IMR-90 (cell line): ENCODE data around the gene POM121. TPM values are rescaled to one million over a fixed set of nuclear protein-coding genes. Genes with fewer than 3 reads are reported as not detected.
"Not testable (repeated sequence)": the region's sequence is repeated elsewhere in the genome, so short reads cannot be mapped to it uniquely, and the experiment has no call there.

Experiments
- ATAC-seq: fragments of 200-7000 bp; cut with Tn5 transposase; 2 replicates; pipeline ENCODE4 v1.9.1; 2020; ENCODE audit warnings: low read depth, mild to moderate bottlenecking, moderate library complexity
- BruUV-seq: library from RNA; stranded (reverse); fragments of 400-500 nt; replicated peaks from 2 replicates; lab custom pipeline; 2021; lab: Mats Ljungman, UMichigan
- CTCF ChIA-PET: fragments of 300-600 bp; formaldehyde crosslinking; extraction: SDS; loops from one replicate; lab custom pipeline; 2021; ENCODE audit warnings: antibody characterized with exemption; lab: Yijun Ruan, JAX
- POLR2A ChIA-PET: fragments of 300-600 bp; sonication (Branson Sonifier 250); formaldehyde crosslinking; loops from one replicate; lab custom pipeline; 2022; ENCODE audit warnings: antibody characterized with exemption; ENCODE audit not compliant: unreplicated experiment; lab: Charles Lee
- DNase-seq: peaks from one replicate; pipeline ENCODE4 v3.0.0; 2013
- H2AFZ ChIP-seq: replicated peaks from 2 replicates; pipeline ENCODE3; 2013; ENCODE audit warnings: low read length, mild to moderate bottlenecking; ENCODE audit not compliant: poor library complexity
- H2AK5ac ChIP-seq: 2 replicates; pipeline ENCODE4 v1.6.1; 2013; ENCODE audit warnings: low read depth, low read length, inconsistent platforms
- H2AK9ac ChIP-seq: replicated peaks from 2 replicates; pipeline ENCODE3; 2013; ENCODE audit warnings: mild to moderate bottlenecking, low read depth, low read length, moderate library complexity; ENCODE audit not compliant: poor library complexity
- H2BK120ac ChIP-seq: 2 replicates; pipeline ENCODE4 v1.6.1; 2013; ENCODE audit warnings: low read depth, low read length, inconsistent platforms
- H2BK15ac ChIP-seq: 3 replicates; pipeline ENCODE4 v1.6.1; 2013; ENCODE audit warnings: low read depth, low read length, inconsistent platforms
- H2BK20ac ChIP-seq: 2 replicates; pipeline ENCODE4 v1.6.1; 2013; ENCODE audit warnings: low read depth, mild to moderate bottlenecking, inconsistent platforms, low read length, moderate library complexity
- H2BK5ac ChIP-seq: 2 replicates; pipeline ENCODE4 v1.6.1; 2013; ENCODE audit warnings: mild to moderate bottlenecking, low read depth, low read length, inconsistent platforms; ENCODE audit not compliant: poor library complexity, severe bottlenecking
- H3K14ac ChIP-seq: replicated peaks from 2 replicates; pipeline ENCODE4 v1.6.1; 2013; ENCODE audit warnings: low read depth, low read length, inconsistent platforms
- H3K18ac ChIP-seq: 2 replicates; pipeline ENCODE4 v1.6.1; 2013; ENCODE audit warnings: low read depth, low read length, control low read depth
- H3K23ac ChIP-seq: 2 replicates; pipeline ENCODE4 v1.6.1; 2013; ENCODE audit warnings: low read depth, low read length, inconsistent platforms
- H3K27ac ChIP-seq: 2 replicates; pipeline ENCODE4 v1.5.1; 2013; ENCODE audit warnings: mild to moderate bottlenecking, control low read depth, low read length; ENCODE audit not compliant: insufficient read depth
- H3K27me3 ChIP-seq: 2 replicates; pipeline ENCODE4 v1.6.1; 2013; ENCODE audit warnings: low read length; ENCODE audit not compliant: control insufficient read depth, insufficient read depth
- H3K36me3 ChIP-seq: 2 replicates; pipeline ENCODE4 v1.6.1; 2013; ENCODE audit warnings: low read length, mixed read lengths; ENCODE audit not compliant: control insufficient read depth, insufficient read depth
- H3K4ac ChIP-seq: 2 replicates; pipeline ENCODE4 v1.6.1; 2013; ENCODE audit warnings: low read depth, low read length, inconsistent platforms
- H3K4me1 ChIP-seq: 2 replicates; pipeline ENCODE4 v1.6.1; 2013; ENCODE audit warnings: low read length, mixed read lengths; ENCODE audit not compliant: control insufficient read depth, insufficient read depth
- H3K4me2 ChIP-seq: 2 replicates; pipeline ENCODE4 v1.6.1; 2013; ENCODE audit warnings: low read depth, mild to moderate bottlenecking, control low read depth, low read length, moderate library complexity
- H3K4me3 ChIP-seq: 2 replicates; pipeline ENCODE4 v1.5.1; 2013; ENCODE audit warnings: low read depth, mild to moderate bottlenecking, control low read depth, low read length, moderate library complexity; ENCODE audit not compliant: insufficient read depth
- H3K56ac ChIP-seq: 2 replicates; pipeline ENCODE4 v1.6.1; 2013; ENCODE audit warnings: low read length, inconsistent platforms; ENCODE audit not compliant: insufficient read depth; ENCODE audit errors: extremely low read depth
- H3K79me1 ChIP-seq, 2 experiments: 2 replicates each; pipeline ENCODE4 v1.6.1; 2013; ENCODE audit warnings: low read length in 2 of 2, inconsistent platforms in 1 of 2, low read depth in 1 of 2
- H3K9ac ChIP-seq: 2 replicates; pipeline ENCODE4 v1.6.1; 2013; ENCODE audit warnings: low read depth, low read length, control low read depth
- H3K9me1 ChIP-seq: 2 replicates; pipeline ENCODE4 v1.6.1; 2013; ENCODE audit warnings: low read length, inconsistent platforms; ENCODE audit not compliant: insufficient read depth
- H3K9me3 ChIP-seq: 2 replicates; pipeline ENCODE4 v1.6.1; 2013; ENCODE audit warnings: low read length; ENCODE audit not compliant: control insufficient read depth, insufficient read depth
- H4K20me1 ChIP-seq: 2 replicates; pipeline ENCODE4 v1.6.1; 2013; ENCODE audit warnings: low read length, inconsistent platforms; ENCODE audit not compliant: insufficient read depth
- H4K5ac ChIP-seq: 2 replicates; pipeline ENCODE4 v1.6.1; 2013; ENCODE audit warnings: mild to moderate bottlenecking, low read depth, low read length, control low read depth
- H4K8ac ChIP-seq, 2 experiments: 2 replicates each; pipeline ENCODE4 v1.6.1; 2013; ENCODE audit warnings: low read depth in 2 of 2, low read length in 2 of 2, control low read depth in 1 of 2, inconsistent platforms in 1 of 2
- H4K91ac ChIP-seq: 2 replicates; pipeline ENCODE4 v1.6.1; 2013; ENCODE audit warnings: low read depth, low read length, inconsistent platforms; ENCODE audit not compliant: insufficient read depth
- WGBS, 2 experiments: methylation state at CpG; one replicate each; pipeline versions ENCODE4 v1.1.5 to v1.1.7; 2013; ENCODE audit warnings: missing lambda C conversion rate in 2 of 2; ENCODE audit not compliant: insufficient read length in 1 of 2; ENCODE audit errors: extremely low coverage in 2 of 2; 5-methylcytosine and 5-hydroxymethylcytosine counted together
- dilution Hi-C: fragments of 300-500 bp; cut with HindIII; formaldehyde crosslinking; loops from one replicate; pipeline ENCODE4 v1.14.3; 2018; ENCODE audit warnings: low sequenced_read_pairs; ENCODE audit not compliant: unreplicated experiment
- in situ Hi-C: fragments of 300-500 bp; cut with MboI; formaldehyde crosslinking; loops from 3 replicates; pipeline ENCODE4 v1.14.3; 2019; ENCODE audit warnings: low sequenced_read_pairs, inconsistent platforms, mixed read lengths
- intact Hi-C: fragments of 100-400 bp; cut with micrococcal nuclease; formaldehyde crosslinking; loops from 2 replicates; pipeline ENCODE4 v1.10.0; 2022
- polyA plus RNA-seq, 3 experiments: library from polyadenylated mRNA; depleted of rRNA; stranded (reverse); fragments of >200 nt; gene quantifications; 2 replicates each; pipeline ENCODE4 v1.2.3, GENCODE V29; 2012; ENCODE audit warnings: low replicate concordance in 1 of 3
- total RNA-seq: library from RNA; depleted of rRNA; stranded (reverse); fragments of >200 nt; gene quantifications from 2 replicates; pipeline ENCODE4 v1.2.3, GENCODE V29; 2012

POM121 gene
- total and polyA plus RNA-seq, 2 of the 4 experiments (the other 2 are of a cell fraction): 1.8 to 15.5 TPM

DNA sequence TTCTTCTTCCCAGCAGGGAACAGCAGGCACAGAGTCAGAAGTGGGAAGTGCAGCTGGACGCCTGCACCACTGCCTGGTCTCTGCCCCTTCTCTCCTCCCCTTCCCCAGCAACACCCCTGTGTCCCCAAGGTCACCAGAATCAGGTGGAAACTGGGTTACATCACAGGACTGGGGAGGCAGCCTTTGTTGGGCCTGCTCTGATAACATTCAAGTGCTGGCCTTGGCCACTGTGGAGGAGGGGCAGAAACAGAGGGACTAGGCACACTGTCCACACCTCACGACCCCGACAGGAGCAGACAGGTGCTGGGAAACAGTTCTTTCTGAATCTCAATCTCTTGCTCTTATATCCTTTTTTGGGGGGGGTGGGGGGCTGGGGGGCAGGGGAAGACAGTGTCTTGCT lies 42.0 kb downstream of the POM121 start:
- H3K4me3 ChIP-seq, POLR2A ChIA-PET, BruUV-seq, H2AK5ac ChIP-seq, H3K4me1 ChIP-seq, CTCF ChIA-PET, H3K9me1 ChIP-seq, H2AFZ ChIP-seq, ATAC-seq, H4K91ac ChIP-seq, H3K36me3 ChIP-seq, H2AK9ac ChIP-seq, dilution Hi-C loops, H3K27ac ChIP-seq, H2BK120ac ChIP-seq, H3K14ac ChIP-seq, H2BK5ac ChIP-seq, H4K20me1 ChIP-seq, H3K23ac ChIP-seq, H3K56ac ChIP-seq, H3K79me1 ChIP-seq, DNase-seq, intact Hi-C loops, H3K9ac ChIP-seq, H4K5ac ChIP-seq, in situ Hi-C loops, H3K9me3 ChIP-seq, H3K27me3 ChIP-seq, H3K18ac ChIP-seq, H3K4ac ChIP-seq, H4K8ac ChIP-seq, H2BK20ac ChIP-seq, H2BK15ac ChIP-seq, H3K4me2 ChIP-seq: not testable (repeated sequence)
- no CpG with 5 or more reads among the region's 3 CpGs for WGBS, 2 experiments

DNA sequence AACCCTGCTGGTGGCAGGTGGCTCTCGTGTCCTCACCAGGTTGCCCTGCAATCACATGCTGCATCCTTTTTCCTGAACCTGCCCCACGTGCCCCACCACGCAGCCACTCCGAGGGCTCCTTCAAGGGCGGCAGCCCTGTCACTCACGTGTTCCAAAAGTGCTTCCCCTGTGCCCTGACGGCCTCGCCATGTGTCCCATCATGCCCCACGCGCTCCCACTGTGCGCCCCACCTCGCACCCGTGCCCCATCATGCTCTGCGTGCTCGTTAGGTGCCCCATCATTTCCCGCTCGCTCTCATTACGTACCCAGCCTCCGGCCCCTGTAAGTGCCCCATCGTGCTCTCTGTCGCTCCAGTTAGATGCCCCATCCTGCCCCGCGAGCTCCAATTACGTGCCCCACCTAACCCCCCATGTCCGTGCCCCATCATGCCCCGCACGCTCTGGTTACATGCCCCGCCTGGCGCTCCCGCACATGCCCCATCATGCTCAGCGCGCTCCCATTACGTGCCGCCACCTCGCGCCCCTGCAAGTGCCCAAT lies 44.2 kb downstream of the POM121 start, which contains the start of gene TRIM74:
Gene TRIM74 (minus strand): TSS at position 487 of the 537 bp plus-strand sequence. CDS start 3,309 bp downstream, outside the sequence.
- H2AK5ac ChIP-seq, H3K9me1 ChIP-seq, H3K56ac ChIP-seq, POLR2A ChIA-PET, dilution Hi-C loops, H3K4me1 ChIP-seq, H2BK20ac ChIP-seq, H3K14ac ChIP-seq, in situ Hi-C loops, H4K20me1 ChIP-seq, H3K27me3 ChIP-seq, BruUV-seq, H3K36me3 ChIP-seq, H4K91ac ChIP-seq, H2AK9ac ChIP-seq, H2BK5ac ChIP-seq, H4K8ac ChIP-seq, H3K9me3 ChIP-seq, H3K23ac ChIP-seq, H3K4me2 ChIP-seq, H3K27ac ChIP-seq, H2BK120ac ChIP-seq, H4K5ac ChIP-seq, H3K9ac ChIP-seq, H2BK15ac ChIP-seq, H3K18ac ChIP-seq, H3K4me3 ChIP-seq, intact Hi-C loops, ATAC-seq, H2AFZ ChIP-seq, DNase-seq, H3K79me1 ChIP-seq, H3K4ac ChIP-seq, CTCF ChIA-PET: not testable (repeated sequence)
- WGBS, 2 experiments: no CpG with 5 or more reads among the region's 36 CpGs
